ENCODE results near the gene TSHZ3. TPM values are rescaled to one million over a fixed set of nuclear protein-coding genes. Genes with fewer than 3 reads are reported as not detected.

Gene TSHZ3
- total RNA-seq, 1 donor from 2014 or later: 6.1 TPM

DNA sequence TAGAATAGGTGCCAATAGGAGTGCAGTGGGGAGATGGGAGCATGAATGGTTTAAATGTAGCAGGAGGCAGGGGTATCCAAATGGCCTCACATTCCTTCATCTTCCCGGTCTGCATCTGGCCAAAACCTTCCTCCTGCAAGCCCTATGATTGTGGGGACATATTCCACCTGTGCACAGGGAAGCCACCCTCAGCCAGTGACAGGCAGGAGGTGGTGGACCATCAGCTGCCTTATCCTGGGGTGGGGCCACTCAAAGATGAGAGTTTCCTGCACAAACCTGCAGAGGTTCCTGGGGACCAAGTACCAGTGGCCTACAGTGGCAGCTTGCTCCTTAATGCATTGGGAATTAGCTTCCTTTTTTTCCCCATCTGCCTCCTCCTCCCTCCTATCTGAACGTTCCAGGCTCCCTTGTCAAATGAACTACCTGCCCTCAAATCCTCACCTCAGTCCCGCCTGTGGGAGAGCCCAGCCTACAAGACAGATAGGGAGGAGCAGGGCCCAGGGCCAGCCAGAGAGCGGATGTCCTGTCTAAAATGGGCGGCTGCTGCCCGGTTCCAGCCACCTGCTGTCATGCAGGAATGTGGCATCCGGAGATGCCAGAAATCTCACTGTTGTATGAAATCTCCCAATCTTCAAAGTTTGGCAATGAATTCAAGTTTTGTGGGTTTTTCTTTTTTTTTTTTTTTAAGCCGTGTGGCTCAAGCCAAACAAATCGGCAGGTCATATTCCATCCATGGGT is 85.0 kb downstream of the TSHZ3 start:
- H3K79me2 ChIP-seq (ENCODE audit: insufficient read depth, low read length): no peaks in the 10 kb centered on the region
- peaks cover 1% of the 10 kb centered on the region for H3K9me3 Mint-ChIP-seq (ENCODE audit: unreplicated experiment)
- no peaks in the 10 kb centered on the region for H3K36me3 Mint-ChIP-seq (ENCODE audit: low read depth, unreplicated experiment)
- no peaks in the 10 kb centered on the region for H3K27me3 ChIP-seq (ENCODE audit: insufficient read depth, low read length)
- H3K9ac ChIP-seq (ENCODE audit: low read length): no peak overlapping the region
- H3K4me3 ChIP-seq (ENCODE audit: insufficient read depth, low read depth, low read length): no peak overlapping the region
- H3K4me1 Mint-ChIP-seq (ENCODE audit: low read depth, unreplicated experiment): no peaks in the 10 kb centered on the region
- H3K27me3 Mint-ChIP-seq (ENCODE audit: low read depth, unreplicated experiment): peaks cover 18% of the 10 kb centered on the region
- H3K9me3 ChIP-seq (ENCODE audit: insufficient read depth, low read depth, low read length): no peaks in the 10 kb centered on the region
- no peak overlapping the region for H3K4me3 Mint-ChIP-seq (ENCODE audit: unreplicated experiment)
- DNase-seq (ENCODE audit: low read depth) (no peak), FAIRE-seq (no peak)
- TF ChIP-seq, protein P1, sequence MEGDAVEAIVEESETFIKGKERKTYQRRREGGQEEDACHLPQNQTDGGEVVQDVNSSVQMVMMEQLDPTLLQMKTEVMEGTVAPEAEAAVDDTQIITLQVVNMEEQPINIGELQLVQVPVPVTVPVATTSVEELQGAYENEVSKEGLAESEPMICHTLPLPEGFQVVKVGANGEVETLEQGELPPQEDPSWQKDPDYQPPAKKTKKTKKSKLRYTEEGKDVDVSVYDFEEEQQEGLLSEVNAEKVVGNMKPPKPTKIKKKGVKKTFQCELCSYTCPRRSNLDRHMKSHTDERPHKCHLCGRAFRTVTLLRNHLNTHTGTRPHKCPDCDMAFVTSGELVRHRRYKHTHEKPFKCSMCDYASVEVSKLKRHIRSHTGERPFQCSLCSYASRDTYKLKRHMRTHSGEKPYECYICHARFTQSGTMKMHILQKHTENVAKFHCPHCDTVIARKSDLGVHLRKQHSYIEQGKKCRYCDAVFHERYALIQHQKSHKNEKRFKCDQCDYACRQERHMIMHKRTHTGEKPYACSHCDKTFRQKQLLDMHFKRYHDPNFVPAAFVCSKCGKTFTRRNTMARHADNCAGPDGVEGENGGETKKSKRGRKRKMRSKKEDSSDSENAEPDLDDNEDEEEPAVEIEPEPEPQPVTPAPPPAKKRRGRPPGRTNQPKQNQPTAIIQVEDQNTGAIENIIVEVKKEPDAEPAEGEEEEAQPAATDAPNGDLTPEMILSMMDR (IDR thresholded peaks at IDR 0.05; ENCODE audit: insufficient read depth, low read depth, low read length): no peak
- no peak for TF ChIP-seq EZH2 (IDR thresholded peaks at IDR 0.05; ENCODE audit: insufficient read depth, low read length)
- H3K27ac ChIP-seq (ENCODE audit: low read depth, low read length): no peak overlapping the region
- H4K20me1 ChIP-seq (ENCODE audit: insufficient read depth, low read length): no peaks in the 10 kb centered on the region
- no peak overlapping the region for H3K4me2 ChIP-seq (ENCODE audit: low read length)
- H2AFZ ChIP-seq (ENCODE audit: low read depth, low read length): no peak overlapping the region
- H3K4me1 ChIP-seq (ENCODE audit: insufficient read depth, low read length): no peaks in the 10 kb centered on the region
- no peaks in the 10 kb centered on the region for H3K36me3 ChIP-seq (ENCODE audit: insufficient read depth, low read length)
- no peak overlapping the region for H3K27ac Mint-ChIP-seq (ENCODE audit: unreplicated experiment)

DNA sequence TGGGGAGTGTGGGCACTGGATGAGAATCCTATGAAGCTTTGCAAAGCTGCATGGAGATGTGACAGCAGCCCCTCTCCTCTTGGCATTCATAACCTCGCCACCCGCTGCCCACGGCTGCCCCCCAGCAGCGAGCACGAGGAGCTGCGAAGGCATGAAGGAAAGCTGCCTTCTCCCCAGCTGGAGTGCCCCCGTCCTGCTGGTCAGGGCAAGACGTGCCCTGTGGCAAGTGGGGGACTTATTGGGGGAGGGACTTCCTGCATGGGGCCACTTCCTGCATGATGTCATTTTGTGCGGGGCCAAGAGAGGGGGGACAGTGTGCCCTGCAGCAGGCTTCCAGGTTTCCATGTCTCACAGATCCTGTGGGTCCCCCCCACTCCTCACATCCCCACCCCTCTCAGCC is 85.9 kb downstream of the TSHZ3 start:
- no peak overlapping the region for H3K4me3 Mint-ChIP-seq (ENCODE audit: unreplicated experiment)
- DNase-seq (ENCODE audit: low read depth): no peak

More for the DNA sequence above, 85.9 kb downstream of the TSHZ3 start:
- H3K79me2 ChIP-seq (ENCODE audit: insufficient read depth, low read length): no peaks in the 10 kb centered on the region
- H3K27me3 ChIP-seq (ENCODE audit: insufficient read depth, low read length): no peaks in the 10 kb centered on the region
- no peaks in the 10 kb centered on the region for H4K20me1 ChIP-seq (ENCODE audit: insufficient read depth, low read length)
- FAIRE-seq: no peak
- no peak overlapping the region for H2AFZ ChIP-seq (ENCODE audit: low read depth, low read length)
- no peaks in the 10 kb centered on the region for H3K9me3 ChIP-seq (ENCODE audit: insufficient read depth, low read depth, low read length)
- H3K4me1 ChIP-seq (ENCODE audit: insufficient read depth, low read length): no peaks in the 10 kb centered on the region
- no peaks in the 10 kb centered on the region for H3K36me3 ChIP-seq (ENCODE audit: insufficient read depth, low read length)
- peaks cover 18% of the 10 kb centered on the region for H3K27me3 Mint-ChIP-seq (ENCODE audit: low read depth, unreplicated experiment)
- H3K4me1 Mint-ChIP-seq (ENCODE audit: low read depth, unreplicated experiment): no peaks in the 10 kb centered on the region
- H3K27ac ChIP-seq (ENCODE audit: low read depth, low read length): no peak overlapping the region
- H3K4me2 ChIP-seq (ENCODE audit: low read length): no peak overlapping the region
- peaks cover 8% of the 10 kb centered on the region for H3K9me3 Mint-ChIP-seq (ENCODE audit: unreplicated experiment)
- no peak overlapping the region for H3K9ac ChIP-seq (ENCODE audit: low read length)
- H3K27ac Mint-ChIP-seq (ENCODE audit: unreplicated experiment): no peak overlapping the region
- no peak overlapping the region for H3K4me3 ChIP-seq (ENCODE audit: insufficient read depth, low read depth, low read length)
- no peak for TF ChIP-seq EZH2 (IDR thresholded peaks at IDR 0.05; ENCODE audit: insufficient read depth, low read length)
- TF ChIP-seq, protein P1 (IDR thresholded peaks at IDR 0.05; ENCODE audit: insufficient read depth, low read depth, low read length): no peak
- H3K36me3 Mint-ChIP-seq (ENCODE audit: low read depth, unreplicated experiment): no peaks in the 10 kb centered on the region

All from astrocyte (in vitro differentiated cells and primary cell).